ENCODE measurements around the gene C1orf116.

DNA sequence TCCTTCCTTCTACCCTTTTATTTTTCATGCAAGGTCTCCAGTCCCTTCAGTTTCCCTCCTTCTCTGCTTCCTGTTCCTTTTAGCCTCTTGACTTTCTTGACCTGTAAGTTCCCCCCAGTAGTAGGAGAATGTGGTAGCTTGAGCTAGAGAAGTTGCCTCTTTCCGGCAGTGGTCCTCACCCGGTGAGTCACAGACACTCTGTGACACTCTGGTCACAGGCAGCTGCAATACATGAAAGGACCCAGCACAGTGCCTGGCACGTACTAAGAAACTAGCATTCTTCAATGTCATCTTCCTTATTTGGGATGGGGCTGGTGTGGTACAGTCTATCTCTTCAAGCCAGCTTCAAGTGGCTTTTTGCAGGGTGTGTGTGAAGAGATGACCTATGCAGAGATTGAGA, 36.5 kb upstream of the C1orf116 start:
- TF ChIP-seq, protein P1, sequence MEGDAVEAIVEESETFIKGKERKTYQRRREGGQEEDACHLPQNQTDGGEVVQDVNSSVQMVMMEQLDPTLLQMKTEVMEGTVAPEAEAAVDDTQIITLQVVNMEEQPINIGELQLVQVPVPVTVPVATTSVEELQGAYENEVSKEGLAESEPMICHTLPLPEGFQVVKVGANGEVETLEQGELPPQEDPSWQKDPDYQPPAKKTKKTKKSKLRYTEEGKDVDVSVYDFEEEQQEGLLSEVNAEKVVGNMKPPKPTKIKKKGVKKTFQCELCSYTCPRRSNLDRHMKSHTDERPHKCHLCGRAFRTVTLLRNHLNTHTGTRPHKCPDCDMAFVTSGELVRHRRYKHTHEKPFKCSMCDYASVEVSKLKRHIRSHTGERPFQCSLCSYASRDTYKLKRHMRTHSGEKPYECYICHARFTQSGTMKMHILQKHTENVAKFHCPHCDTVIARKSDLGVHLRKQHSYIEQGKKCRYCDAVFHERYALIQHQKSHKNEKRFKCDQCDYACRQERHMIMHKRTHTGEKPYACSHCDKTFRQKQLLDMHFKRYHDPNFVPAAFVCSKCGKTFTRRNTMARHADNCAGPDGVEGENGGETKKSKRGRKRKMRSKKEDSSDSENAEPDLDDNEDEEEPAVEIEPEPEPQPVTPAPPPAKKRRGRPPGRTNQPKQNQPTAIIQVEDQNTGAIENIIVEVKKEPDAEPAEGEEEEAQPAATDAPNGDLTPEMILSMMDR (IDR thresholded peaks at IDR 0.05; ENCODE audit: low read depth, low read length): no peak
- TF ChIP-seq POLR2A (IDR thresholded peaks at IDR 0.05; ENCODE audit: extremely low read depth, insufficient read length) (no peak), MYC (IDR thresholded peaks at IDR 0.05; ENCODE audit: low read depth, low read length) (no peak), MAX (IDR thresholded peaks at IDR 0.05; ENCODE audit: low read depth, low read length) (no peak)

All from NB4 (cell line).